Pancreas (tissue), 10 donors: ENCODE results near the gene AGBL1. TPM values are rescaled to one million over a fixed set of nuclear protein-coding genes. Genes with fewer than 3 reads are reported as not detected.

Experiments used
- ATAC-seq, 4 donors: fragments of 200-7000 bp; cut with Tn5 transposase; one replicate each; pipeline versions ENCODE4 v1.8.0 to v1.9.1; 2020; ENCODE audit warnings: mild to moderate bottlenecking in 4 of 4, moderate library complexity in 4 of 4
- DNase-seq, 6 donors: peaks; one replicate each; pipeline ENCODE4 v3.0.0-alpha.2; 2020
- FAIRE-seq: peaks from 2 replicates; lab custom pipeline; 2012; peaks lifted over from hg19 to GRCh38; lab: Jason Lieb, UNC
- H3K27ac ChIP-seq, 4 donors: fragments of 200-600 bp; sonication (generic); 1 replicate in 3 of 4; 2 replicates in 1 of 4; pipeline versions ENCODE4 v1.5.0 to v1.8.0; 2020
- H3K27me3 ChIP-seq, 4 donors: fragments of 200-600 bp; one replicate each; pipeline ENCODE4 v1.8.0; 2021
- H3K36me3 ChIP-seq, 3 donors: fragments of 200-600 bp; sonication (generic) in 1 of 3; one replicate each; pipeline versions ENCODE4 v1.5.0 to v1.8.0; 2020 to 2021
- H3K4me1 ChIP-seq, 3 donors: fragments of 200-600 bp; one replicate each; pipeline ENCODE4 v1.8.0; 2021
- H3K4me3 ChIP-seq, 4 donors: fragments of 200-600 bp; sonication (generic) in 2 of 4; one replicate each; pipeline versions ENCODE4 v1.5.0 to v1.8.0; 2020 to 2021
- H3K9me3 ChIP-seq, 4 donors: fragments of 200-600 bp; one replicate each; pipeline ENCODE4 v1.8.0; 2021
- WGBS, 2 donors: extraction: QIAGEN DNeasy Blood & Tissue Kit; methylation state at CpG; one replicate each; pipeline ENCODE4 v1.1.7; 2013; 5-methylcytosine and 5-hydroxymethylcytosine counted together
- intact Hi-C, 3 donors: fragments of 100-400 bp; cut with DNase I; formaldehyde crosslinking; loops; one replicate each; pipeline versions ENCODE4 v1.11.1 to v1.14.2; 2022
- polyA plus RNA-seq, 2 donors: library from polyadenylated mRNA; stranded (reverse); fragments of 200-250 nt; gene quantifications; one replicate each; pipeline ENCODE4 v1.2.3, GENCODE V29; 2013
- total RNA-seq, 6 donors: library from RNA; stranded (reverse); fragmentation: NEBNext Ultra II Directional in 4 of 6; extraction: Animal tissue kit (Norgen Biotek cat#: 25700) in 4 of 6; gene quantifications; one replicate each; pipeline versions ENCODE4 v1.2.1 to v1.2.4, GENCODE V29; 2021 to 2023
- TF ChIP-seq, protein P1 (sequence below), 4 donors: fragments of 200-600 bp; sonication (generic) in 3 of 4; IDR thresholded peaks; one replicate each; pipeline versions ENCODE4 v1.5.0 to v1.8.0; 2021; ENCODE audit warnings: antibody characterized with exemption in 4 of 4
- donor health status: healthy with polysubstance abuse.
- donor health status: DM: no; HTN: no; CAD: no; lungs with moderate emphysema.
- donor health status: DM: no; HTN: no; CAD: no.
- donor health status: control.
- donor health status: control.
- donor health status: Bipolar disorder and iron deficiency.
- donor health status: DM: yes; HTN: yes; CAD: no.
- donor health status: DM: no; HTN: no; CAD: no.
- donor health status: DM: no; HTN: no; CAD: no.
- donor health status: DM: yes; HTN: yes; CAD: no.

The AGBL1 gene
- total and polyA plus RNA-seq, 8 donors: under 0.01 to 0.06 (median 0.05) TPM; not detected in 5

DNA sequence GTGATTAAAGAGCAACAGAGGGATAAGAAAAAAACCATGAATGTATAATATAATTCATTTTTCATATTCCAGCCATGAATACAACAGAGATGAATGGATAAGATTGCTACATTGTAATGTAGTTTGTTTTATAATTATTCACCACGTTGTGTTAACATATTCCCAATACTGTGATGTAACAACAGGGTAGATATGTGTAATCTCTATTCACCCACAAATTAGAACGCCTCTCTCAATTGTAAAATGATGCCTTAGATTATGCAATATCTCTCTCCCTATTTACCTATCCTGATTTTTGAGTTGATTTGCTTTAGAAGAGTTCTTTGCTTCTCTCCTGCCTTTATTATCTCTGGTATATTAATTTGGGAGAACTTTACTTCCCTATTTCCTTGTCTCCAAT, 193.6 kb downstream of the AGBL1 start:
- DNase-seq (no peak), ATAC-seq (no peak), FAIRE-seq (no peak)
- Histone ChIP-seq H3K4me3 (no peak overlapping the region), H3K36me3 (no peaks in the 10 kb centered on the region), H3K4me1 (no peaks in the 10 kb centered on the region), H3K9me3 (no peaks in the 10 kb centered on the region), H3K27me3 (peaks cover 0 to 4% (median 0%) of the 10 kb centered on the region in 4 donors), H3K27ac (no peak overlapping the region)
- intact Hi-C loops: no loop called here
- 37 to 39% methylated on average over 2 of the region's 2 CpGs for whole genome bisulfite sequencing, 2 donors
- TF ChIP-seq, protein P1, sequence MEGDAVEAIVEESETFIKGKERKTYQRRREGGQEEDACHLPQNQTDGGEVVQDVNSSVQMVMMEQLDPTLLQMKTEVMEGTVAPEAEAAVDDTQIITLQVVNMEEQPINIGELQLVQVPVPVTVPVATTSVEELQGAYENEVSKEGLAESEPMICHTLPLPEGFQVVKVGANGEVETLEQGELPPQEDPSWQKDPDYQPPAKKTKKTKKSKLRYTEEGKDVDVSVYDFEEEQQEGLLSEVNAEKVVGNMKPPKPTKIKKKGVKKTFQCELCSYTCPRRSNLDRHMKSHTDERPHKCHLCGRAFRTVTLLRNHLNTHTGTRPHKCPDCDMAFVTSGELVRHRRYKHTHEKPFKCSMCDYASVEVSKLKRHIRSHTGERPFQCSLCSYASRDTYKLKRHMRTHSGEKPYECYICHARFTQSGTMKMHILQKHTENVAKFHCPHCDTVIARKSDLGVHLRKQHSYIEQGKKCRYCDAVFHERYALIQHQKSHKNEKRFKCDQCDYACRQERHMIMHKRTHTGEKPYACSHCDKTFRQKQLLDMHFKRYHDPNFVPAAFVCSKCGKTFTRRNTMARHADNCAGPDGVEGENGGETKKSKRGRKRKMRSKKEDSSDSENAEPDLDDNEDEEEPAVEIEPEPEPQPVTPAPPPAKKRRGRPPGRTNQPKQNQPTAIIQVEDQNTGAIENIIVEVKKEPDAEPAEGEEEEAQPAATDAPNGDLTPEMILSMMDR (IDR thresholded peaks at IDR 0.05): no peak

DNA sequence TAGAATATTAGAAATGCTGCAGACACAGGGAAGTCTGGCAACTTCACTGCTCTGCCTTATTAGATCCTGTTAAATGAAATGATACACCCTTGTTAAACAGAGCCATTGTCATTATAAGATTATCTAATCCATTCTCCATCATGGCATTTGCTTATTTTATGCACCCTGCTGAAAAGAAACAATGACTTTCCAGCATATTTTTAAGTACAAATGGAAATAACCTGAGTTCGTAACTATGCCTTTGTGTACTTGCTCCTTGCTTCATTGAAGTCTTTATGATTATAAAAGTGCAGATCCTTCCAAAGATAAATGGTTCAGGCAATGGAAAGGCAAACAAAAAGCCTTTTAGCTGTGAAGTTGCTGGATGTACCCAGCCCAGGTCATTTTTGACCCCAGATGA, 195.7 kb downstream of the AGBL1 start:
- DNase-seq (no peak), ATAC-seq (no peak), FAIRE-seq (no peak)
- TF ChIP-seq, protein P1 (IDR thresholded peaks at IDR 0.05): no peak
- intact Hi-C loops: no loop called here
- WGBS, 2 donors: 72 to 77% methylated on average over 1 of the region's 1 CpG
- no peaks in the 10 kb centered on the region for H3K9me3 ChIP-seq
- H3K27me3 ChIP-seq: peaks cover 0 to 4% (median 0%) of the 10 kb centered on the region in 4 donors
- no peak overlapping the region for H3K27ac ChIP-seq
- no peaks in the 10 kb centered on the region for H3K4me1 ChIP-seq
- no peak overlapping the region for H3K4me3 ChIP-seq
- no peaks in the 10 kb centered on the region for H3K36me3 ChIP-seq

DNA sequence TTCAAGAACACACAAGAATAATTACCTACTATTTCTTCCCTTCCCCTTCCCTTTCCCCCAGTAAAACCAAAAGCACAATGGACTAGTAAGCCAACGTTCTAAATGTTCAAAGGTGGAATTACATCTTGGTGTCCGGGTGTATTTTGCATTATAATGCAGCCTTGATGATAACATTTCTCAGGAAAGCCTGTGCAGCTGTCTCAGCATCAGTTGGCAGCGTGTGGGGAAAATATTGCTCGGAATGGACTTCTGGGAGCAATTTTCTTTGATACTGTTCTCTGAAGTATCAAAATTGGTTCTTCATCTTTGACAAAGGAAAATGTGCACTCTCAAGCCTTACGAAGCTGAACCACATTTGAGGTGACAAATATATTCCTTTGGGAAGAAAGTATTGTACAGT, 198.9 kb downstream of the AGBL1 start:
- Histone ChIP-seq H3K4me1 (no peaks in the 10 kb centered on the region), H3K4me3 (no peak overlapping the region), H3K36me3 (no peaks in the 10 kb centered on the region), H3K27ac (no peak overlapping the region), H3K9me3 (no peaks in the 10 kb centered on the region), H3K27me3 (peaks cover 0 to 4% (median 0%) of the 10 kb centered on the region in 4 donors)
- intact Hi-C loops: no loop called here
- FAIRE-seq: no peak
- TF ChIP-seq, protein P1 (IDR thresholded peaks at IDR 0.05): no peak
- DNase-seq: no peak
- no peak for ATAC-seq
- 48 to 65% methylated on average over 5 of the region's 5 CpGs for WGBS, 2 donors

- Histone ChIP-seq H3K9me3 (no peaks in the 10 kb centered on the region), H3K4me1 (no peaks in the 10 kb centered on the region), H3K4me3 (no peak overlapping the region), H3K27ac (no peak overlapping the region), H3K36me3 (no peaks in the 10 kb centered on the region), H3K27me3 (no peaks in the 10 kb centered on the region)
- TF ChIP-seq, protein P1 (IDR thresholded peaks at IDR 0.05): no peak
- no peak for ATAC-seq
- intact Hi-C loops: no loop called here
- DNase-seq: no peak
- no peak for FAIRE-seq
Measured at GRCh38 chr15:86284635-86285034, 205.0 kb downstream of the AGBL1 start.

DNA sequence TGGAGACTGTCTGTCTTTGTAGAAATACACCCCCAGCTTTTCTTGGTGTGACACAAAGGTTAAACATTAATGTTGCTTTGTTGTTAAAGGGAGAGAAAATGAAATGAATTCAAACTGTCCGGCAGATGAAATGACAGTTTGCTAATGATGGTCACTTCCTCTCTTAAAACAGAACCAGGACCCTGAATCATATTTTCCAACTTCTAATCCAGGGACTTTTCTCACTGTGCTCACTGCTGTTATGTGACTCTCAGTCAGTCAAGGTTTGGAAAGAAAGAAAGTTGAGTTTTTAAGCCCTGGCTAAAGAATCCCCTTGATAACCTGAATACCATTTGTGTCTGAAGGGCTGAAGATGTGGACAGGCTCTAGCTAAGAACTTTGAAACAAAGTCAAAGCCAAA, 215.8 kb downstream of the AGBL1 start:
- intact Hi-C loops: no loop called here
- ATAC-seq (no peak), FAIRE-seq (no peak), DNase-seq (no peak)
- Histone ChIP-seq H3K27me3 (peaks cover 0 to 8% (median 0%) of the 10 kb centered on the region in 4 donors), H3K36me3 (no peaks in the 10 kb centered on the region), H3K4me1 (no peaks in the 10 kb centered on the region), H3K4me3 (no peak overlapping the region), H3K9me3 (no peaks in the 10 kb centered on the region), H3K27ac (no peak overlapping the region)
- WGBS, 2 donors: 19 to 28% methylated on average over 1 of the region's 1 CpG
- TF ChIP-seq, protein P1 (IDR thresholded peaks at IDR 0.05): no peak
